MM.1S (cell line): Measurements from ENCODE around the gene MSH5.
"Not testable (repeated sequence)": the region's sequence is repeated elsewhere in the genome, so short reads cannot be mapped to it uniquely, and the experiment has no call there.

Source experiments
- DNase-seq: peaks from one replicate; pipeline ENCODE4 v3.0.0-alpha.2; 2015
- H2AFZ ChIP-seq: fragments of 300-600 bp; sonication (generic); 2 replicates; pipeline ENCODE4 v1.6.0; 2016; ENCODE audit warnings: antibody characterized with exemption, low read length
- H3F3A ChIP-seq: fragments of 300-600 bp; sonication (generic); 2 replicates; pipeline ENCODE4 v1.6.1; 2016; ENCODE audit warnings: mild to moderate bottlenecking, antibody characterized with exemption, low read length, moderate library complexity, mixed read lengths; ENCODE audit not compliant: insufficient read depth
- H3K27ac ChIP-seq: fragments of 300-600 bp; sonication (generic); 2 replicates; pipeline ENCODE4 v1.5.1; 2016; ENCODE audit warnings: mild to moderate bottlenecking, low read length
- H3K27me3 ChIP-seq: fragments of 300-600 bp; sonication (generic); replicated peaks from 2 replicates; pipeline ENCODE4 v1.6.0; 2016; ENCODE audit warnings: low read length; ENCODE audit not compliant: insufficient read depth
- H3K36me3 ChIP-seq: fragments of 300-600 bp; sonication (generic); replicated peaks from 2 replicates; pipeline ENCODE4 v1.6.1; 2016; ENCODE audit warnings: mild to moderate bottlenecking, low read length, mixed read lengths; ENCODE audit not compliant: insufficient read depth
- H3K4me1 ChIP-seq: fragments of 300-600 bp; sonication (generic); 2 replicates; pipeline ENCODE4 v1.6.1; 2016; ENCODE audit warnings: low read length, mixed read lengths
- H3K4me2 ChIP-seq: fragments of 300-600 bp; sonication (generic); 2 replicates; pipeline ENCODE4 v1.6.0; 2016; ENCODE audit warnings: low read depth, low read length
- H3K4me3 ChIP-seq: fragments of 300-600 bp; sonication (generic); 2 replicates; pipeline ENCODE4 v1.5.1; 2016; ENCODE audit warnings: low read length, mixed read lengths
- H3K79me2 ChIP-seq: fragments of 300-600 bp; sonication (generic); 2 replicates; pipeline ENCODE4 v1.6.1; 2016; ENCODE audit warnings: mixed run types, low read length, mixed read lengths
- H3K9ac ChIP-seq: fragments of 300-600 bp; sonication (generic); 2 replicates; pipeline ENCODE4 v1.6.1; 2016; ENCODE audit warnings: low read length, mixed read lengths
- H3K9me2 ChIP-seq: fragments of 300-600 bp; sonication (generic); replicated peaks from 2 replicates; pipeline ENCODE4 v1.6.1; 2016; ENCODE audit warnings: mild to moderate bottlenecking, low read length, mixed read lengths; ENCODE audit not compliant: insufficient read depth
- H3K9me3 ChIP-seq: fragments of 300-600 bp; sonication (generic); replicated peaks from 2 replicates; pipeline ENCODE4 v1.6.1; 2016; ENCODE audit warnings: mild to moderate bottlenecking, low read length, mixed read lengths; ENCODE audit not compliant: insufficient read depth
- H4K20me1 ChIP-seq: fragments of 300-600 bp; sonication (generic); 2 replicates; pipeline ENCODE4 v1.6.1; 2016; ENCODE audit warnings: mild to moderate bottlenecking, low read length, moderate library complexity, mixed read lengths; ENCODE audit not compliant: insufficient read depth
- EZH2 ChIP-seq: fragments of 300-600 bp; sonication (generic); optimal IDR thresholded peaks from 2 replicates; pipeline ENCODE3; 2017; ENCODE audit warnings: low read depth, mild to moderate bottlenecking, antibody characterized with exemption, low read length, mixed read lengths
- EZH2phosphoT487 ChIP-seq: fragments of 300-600 bp; sonication (generic); IDR thresholded peaks from 2 replicates; pipeline ENCODE4 v1.6.1; 2018; ENCODE audit warnings: antibody characterized with exemption, low read length
- TF ChIP-seq, protein P1 (sequence below): fragments of 300-600 bp; sonication (generic); IDR thresholded peaks from 2 replicates; pipeline ENCODE4 v1.5.1; 2016; ENCODE audit warnings: antibody characterized with exemption, low read length, mixed read lengths

MSH5 gene

DNA sequence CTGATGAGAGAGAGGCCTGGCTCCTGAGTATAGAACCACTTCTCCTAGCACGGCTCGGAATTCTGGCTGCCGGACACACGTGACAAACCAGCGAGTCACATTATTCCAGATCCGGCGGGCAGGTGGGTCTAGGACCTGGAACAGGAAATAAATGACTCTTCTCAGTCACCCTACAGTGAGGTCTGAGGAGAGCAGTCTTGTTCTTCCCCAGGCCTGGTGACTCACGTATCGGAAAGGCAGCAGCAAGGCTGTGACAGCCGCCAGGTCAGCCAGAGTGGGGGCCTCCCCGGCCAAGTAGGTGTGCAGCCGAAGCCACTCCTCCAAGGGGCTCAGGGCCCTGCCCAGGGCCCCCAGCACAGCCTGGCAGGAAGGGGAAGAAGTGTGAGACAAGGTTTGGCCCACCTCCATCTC is 53.0 kb downstream of the MSH5 start:
- no peaks in the 10 kb centered on the region for H4K20me1 ChIP-seq
- DNase-seq: no peak
- TF ChIP-seq EZH2phosphoT487 (no peak), EZH2 (no peak)
- TF ChIP-seq, protein P1, sequence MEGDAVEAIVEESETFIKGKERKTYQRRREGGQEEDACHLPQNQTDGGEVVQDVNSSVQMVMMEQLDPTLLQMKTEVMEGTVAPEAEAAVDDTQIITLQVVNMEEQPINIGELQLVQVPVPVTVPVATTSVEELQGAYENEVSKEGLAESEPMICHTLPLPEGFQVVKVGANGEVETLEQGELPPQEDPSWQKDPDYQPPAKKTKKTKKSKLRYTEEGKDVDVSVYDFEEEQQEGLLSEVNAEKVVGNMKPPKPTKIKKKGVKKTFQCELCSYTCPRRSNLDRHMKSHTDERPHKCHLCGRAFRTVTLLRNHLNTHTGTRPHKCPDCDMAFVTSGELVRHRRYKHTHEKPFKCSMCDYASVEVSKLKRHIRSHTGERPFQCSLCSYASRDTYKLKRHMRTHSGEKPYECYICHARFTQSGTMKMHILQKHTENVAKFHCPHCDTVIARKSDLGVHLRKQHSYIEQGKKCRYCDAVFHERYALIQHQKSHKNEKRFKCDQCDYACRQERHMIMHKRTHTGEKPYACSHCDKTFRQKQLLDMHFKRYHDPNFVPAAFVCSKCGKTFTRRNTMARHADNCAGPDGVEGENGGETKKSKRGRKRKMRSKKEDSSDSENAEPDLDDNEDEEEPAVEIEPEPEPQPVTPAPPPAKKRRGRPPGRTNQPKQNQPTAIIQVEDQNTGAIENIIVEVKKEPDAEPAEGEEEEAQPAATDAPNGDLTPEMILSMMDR: no peak
- no peak overlapping the region for H3K4me2 ChIP-seq
- no peak overlapping the region for H3K4me3 ChIP-seq
- no peaks in the 10 kb centered on the region for H3K9me3 ChIP-seq
- no peaks in the 10 kb centered on the region for H3K9me2 ChIP-seq
- H3F3A ChIP-seq: peaks cover 49% of the 10 kb centered on the region
- peaks cover 60% of the 10 kb centered on the region for H3K79me2 ChIP-seq
- H3K4me1 ChIP-seq: peaks cover 19% of the 10 kb centered on the region
- peak overlapping the region; percentile 10; the same call in 1 of the 2 replicates for H3K27ac ChIP-seq
- H3K27me3 ChIP-seq: no peaks in the 10 kb centered on the region
- H3K36me3 ChIP-seq: no peaks in the 10 kb centered on the region; the same call in 1 of the 2 replicates
- no peak overlapping the region for H2AFZ ChIP-seq
- H3K9ac ChIP-seq: no peak overlapping the region

DNA sequence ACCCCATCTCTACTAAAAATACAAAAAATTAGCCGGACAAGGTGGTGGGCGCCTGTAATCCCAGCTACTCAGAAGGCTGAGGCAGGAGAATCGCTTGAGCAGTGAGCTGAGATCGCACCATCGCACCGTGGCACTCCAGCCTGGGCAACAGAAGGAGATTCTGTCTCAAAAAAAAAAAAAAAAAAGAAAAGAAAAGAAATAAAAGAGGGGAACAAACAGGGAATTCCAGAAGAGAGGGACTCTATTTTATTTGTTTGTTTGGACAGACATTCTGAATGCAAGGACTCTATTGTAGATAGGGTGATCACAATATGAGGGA is 54.1 kb downstream of the MSH5 start:
- H3F3A ChIP-seq: peaks cover 48% of the 10 kb centered on the region
- H3K4me1 ChIP-seq: peaks cover 19% of the 10 kb centered on the region
- H3K9me2 ChIP-seq, H3K27me3 ChIP-seq, H3K9me3 ChIP-seq, H4K20me1 ChIP-seq, H2AFZ ChIP-seq, H3K36me3 ChIP-seq, DNase-seq: not testable (repeated sequence)
- peaks cover 52% of the 10 kb centered on the region for H3K79me2 ChIP-seq
- peak overlapping the region; percentile 83; the same call in 1 of the 2 replicates for H3K27ac ChIP-seq
- peak overlapping the region; percentile 100 for H3K9ac ChIP-seq
- peak overlapping the region; percentile 100 for H3K4me3 ChIP-seq
- H3K4me2 ChIP-seq: peak overlapping the region; percentile 84

DNA sequence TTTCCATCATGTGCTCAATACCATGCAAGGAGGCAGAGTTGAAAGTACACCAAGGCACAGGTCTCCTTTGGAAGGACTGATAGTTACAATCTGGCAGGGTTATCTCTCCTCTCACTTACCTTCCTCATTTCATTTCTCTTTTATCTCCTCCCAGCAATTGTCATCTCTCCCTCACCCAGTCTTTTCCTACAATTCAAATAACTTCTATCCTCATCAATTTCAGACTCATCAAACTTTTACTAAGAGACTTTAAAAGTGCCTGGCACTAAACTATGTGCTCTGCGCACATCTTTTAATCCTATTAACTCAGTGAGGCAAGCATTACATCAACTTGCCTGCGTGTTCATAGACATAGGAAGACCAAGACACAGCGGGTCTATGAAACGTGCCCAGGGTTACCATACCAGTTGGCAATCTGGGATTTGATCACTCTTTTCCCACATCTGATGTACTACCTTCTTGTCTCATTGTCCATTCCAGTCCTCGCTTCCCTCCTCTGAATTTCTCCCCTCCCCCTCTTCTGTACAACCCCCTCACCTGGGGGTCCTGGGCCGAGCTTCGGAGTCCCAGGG is 54.6 kb downstream of the MSH5 start:
- peak overlapping the region; percentile 83 for H3K27ac ChIP-seq
- no peaks in the 10 kb centered on the region; the same call in 1 of the 2 replicates for H3K36me3 ChIP-seq
- peaks cover 52% of the 10 kb centered on the region for H3K79me2 ChIP-seq
- no peak overlapping the region for H2AFZ ChIP-seq
- peaks cover 43% of the 10 kb centered on the region for H3F3A ChIP-seq
- no peaks in the 10 kb centered on the region for H3K9me3 ChIP-seq
- peaks cover 16% of the 10 kb centered on the region for H3K4me1 ChIP-seq
- no peaks in the 10 kb centered on the region for H3K27me3 ChIP-seq
- H3K4me3 ChIP-seq: peak overlapping the region; percentile 100
- DNase-seq: peak; percentile 30
- H3K9ac ChIP-seq: peak overlapping the region; percentile 100
- H4K20me1 ChIP-seq: no peaks in the 10 kb centered on the region
- peak overlapping the region; percentile 84 for H3K4me2 ChIP-seq
- no peak for TF ChIP-seq EZH2
- no peak for TF ChIP-seq EZH2phosphoT487
- TF ChIP-seq, protein P1: no peak
- no peaks in the 10 kb centered on the region for H3K9me2 ChIP-seq

DNA sequence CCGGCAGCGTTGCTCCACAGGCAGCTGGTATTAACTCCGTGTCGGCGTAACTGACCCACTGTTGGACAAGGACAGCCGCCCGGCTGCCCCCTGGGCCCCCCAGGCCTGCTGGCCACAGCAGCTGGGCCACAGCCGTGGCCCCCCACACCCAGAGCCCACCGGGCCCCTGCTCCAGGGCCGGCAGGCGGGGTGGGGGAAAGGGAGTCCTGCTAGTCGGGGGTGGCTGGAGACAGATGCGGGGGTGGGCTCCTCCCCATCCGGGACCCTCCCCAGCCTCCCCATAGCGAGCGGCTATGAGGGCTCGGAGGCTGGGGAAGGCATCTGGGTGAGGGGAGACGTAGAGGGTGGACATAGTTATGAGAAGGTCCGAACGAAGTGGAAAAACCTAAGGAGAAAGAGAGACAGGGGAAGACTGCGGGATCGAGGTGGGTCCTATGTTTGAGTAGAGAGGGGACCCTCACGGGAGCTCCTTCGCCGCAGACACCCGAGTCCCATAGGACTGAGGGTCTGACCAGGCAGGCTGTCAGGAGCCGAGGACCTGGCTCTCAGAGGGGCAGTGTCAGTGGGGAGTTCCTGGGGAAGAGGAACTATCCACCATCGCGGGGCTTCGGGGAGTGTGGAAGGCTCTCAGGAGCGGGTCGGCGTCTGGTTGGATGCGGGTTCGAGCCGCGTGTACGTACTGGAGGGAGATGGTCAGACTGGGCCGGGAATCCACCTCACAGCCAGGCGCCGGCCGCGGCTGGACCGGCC is 55.2 kb downstream of the MSH5 start:
- H4K20me1 ChIP-seq: no peaks in the 10 kb centered on the region
- H3K9me3 ChIP-seq: no peaks in the 10 kb centered on the region
- no peaks in the 10 kb centered on the region; the same call in 1 of the 2 replicates for H3K36me3 ChIP-seq
- peaks cover 38% of the 10 kb centered on the region for H3F3A ChIP-seq
- peak overlapping the region; percentile 84 for H3K4me2 ChIP-seq
- H3K27me3 ChIP-seq: no peaks in the 10 kb centered on the region
- H3K4me3 ChIP-seq: peak overlapping the region; percentile 100
- H3K79me2 ChIP-seq: peaks cover 52% of the 10 kb centered on the region
- peak overlapping the region; percentile 100 for H3K9ac ChIP-seq
- H3K4me1 ChIP-seq: peaks cover 14% of the 10 kb centered on the region
- DNase-seq: no peak
- no peak for TF ChIP-seq EZH2
- TF ChIP-seq, protein P1: no peak
- TF ChIP-seq EZH2phosphoT487: no peak
- H3K27ac ChIP-seq: peak overlapping the region; percentile 83
- no peaks in the 10 kb centered on the region for H3K9me2 ChIP-seq
- peak overlapping the region; percentile 46; the same call in 1 of the 2 replicates for H2AFZ ChIP-seq
